ENCODE results near the gene LGALS12. TPM values are rescaled to one million over a fixed set of nuclear protein-coding genes. Genes with fewer than 3 reads are reported as not detected.
A peak's percentile ranks its signal among the peaks of the same experiment; 100 is the strongest.

Gene LGALS12
- total and polyA plus RNA-seq, 2 donors (not counting 1 experiment from before 2014, with no cell fraction given) = 0.19 TPM; not detected in 1

- Histone ChIP-seq H3K4me2 (replicated peaks; ENCODE audit: low read depth, low read length, poor library complexity, severe bottlenecking) (peak overlapping the region; percentile 11), H3K9me3 (ENCODE audit: control extremely low read depth in 1 of 3, control insufficient read depth in 2 of 3, insufficient read depth in 1 of 3, low read length in 2 of 3) (peaks cover 0 to 5% (median 0%) of the 10 kb centered on the region in 3 donors), H3K27me3 (replicated peaks in 1 of 4; ENCODE audit: control extremely low read depth in 1 of 4, control insufficient read depth in 3 of 4, insufficient read depth in 4 of 4, low read length in 3 of 4) (peaks cover 0 to 4% (median 2%) of the 10 kb centered on the region in 4 experiments), H3K9ac (ENCODE audit: low read length) (no peak overlapping the region), H4K20me1 (ENCODE audit: control insufficient read depth, insufficient read depth, low read length, poor library complexity, severe bottlenecking) (no peaks in the 10 kb centered on the region), H3K4me3 (ENCODE audit: control extremely low read depth in 1 of 5, extremely low read depth in 1 of 5, insufficient read depth in 1 of 5, low read depth in 2 of 5, low read length in 4 of 5) (no peak overlapping the region), H2AFZ (ENCODE audit: insufficient read depth, low read depth, low read length, poor library complexity, severe bottlenecking) (no peak overlapping the region), H3K4me1 (ENCODE audit: control insufficient read depth in 2 of 2, insufficient read depth in 2 of 2, low read length in 2 of 2) (peaks cover 33 to 44% of the 10 kb centered on the region in 2 donors), H3K36me3 (replicated peaks in 1 of 2; ENCODE audit: control extremely low read depth in 1 of 2, control insufficient read depth in 1 of 2, extremely low read depth in 1 of 2, insufficient read depth in 2 of 2, low read length in 1 of 2) (no peaks in the 10 kb centered on the region), H3K27ac (ENCODE audit: low read length in 2 of 2) (no peak overlapping the region), H3K79me2 (ENCODE audit: control insufficient read depth, insufficient read depth, low read length) (no peaks in the 10 kb centered on the region)
- Mint-ChIP-seq H3K27ac (no peak overlapping the region), H3K9me3 (ENCODE audit: insufficient read depth) (no peaks in the 10 kb centered on the region), H3K27me3 (peaks cover 18% of the 10 kb centered on the region), H3K4me1 (peaks cover 41% of the 10 kb centered on the region), H3K4me3 (no peak overlapping the region)
- no peak for ATAC-seq (ENCODE audit: low read depth)
- intact Hi-C loops (cut with micrococcal nuclease) = no loop called here
- DNase-seq = peak; percentile 52
- ChIA-PET POLR2A (interaction anchor here (0.5 kb wide), 1 partner anchor 1689 kb away, joined by 4 read pairs; no protein-coding TSS in a partner anchor), CTCF (interaction anchor here (1.4 kb wide), 1 partner anchor 27 kb away, joined by 3 read pairs; no protein-coding TSS in a partner anchor)
- 89% methylated on average over 2 of the region's 7 CpGs for WGBS (ENCODE audit: insufficient coverage)
- TF ChIP-seq EZH2 (IDR thresholded peaks at IDR 0.05; ENCODE audit: borderline replicate concordance, insufficient read depth, low read depth, low read length, poor library complexity, severe bottlenecking) = no peak
- no peak for TF ChIP-seq CTCF (IDR thresholded peaks at IDR 0.05)
These were observed 58.3 kb downstream of the LGALS12 start for GRCh38 chr11:63564056-63564774.

- peaks cover 0 to 5% (median 0%) of the 10 kb centered on the region in 3 donors for H3K9me3 ChIP-seq (ENCODE audit: control extremely low read depth in 1 of 3, control insufficient read depth in 2 of 3, insufficient read depth in 1 of 3, low read length in 2 of 3)
- Mint-ChIP-seq H3K4me3 (no peak overlapping the region), H3K27me3 (peaks cover 15% of the 10 kb centered on the region), H3K27ac (no peak overlapping the region), H3K4me1 (peaks cover 41% of the 10 kb centered on the region), H3K9me3 (ENCODE audit: insufficient read depth) (no peaks in the 10 kb centered on the region)
- no peak overlapping the region for H3K27ac ChIP-seq (ENCODE audit: low read length in 2 of 2)
- POLR2A ChIA-PET = no interaction called here
- no peaks in the 10 kb centered on the region for H3K79me2 ChIP-seq (ENCODE audit: control insufficient read depth, insufficient read depth, low read length)
- DNase-seq (no peak), ATAC-seq (ENCODE audit: low read depth) (no peak)
- H3K9ac ChIP-seq (ENCODE audit: low read length) = no peak overlapping the region
- 71% methylated on average over 3 of the region's 4 CpGs for WGBS (ENCODE audit: insufficient coverage)
- intact Hi-C loops (cut with micrococcal nuclease) = loop anchor here (5.0 kb wide), 1 partner anchor 372 kb away; the partner anchor contains the start of gene NAA40
- H3K4me1 ChIP-seq (ENCODE audit: control insufficient read depth in 2 of 2, insufficient read depth in 2 of 2, low read length in 2 of 2) = peaks cover 33 to 44% of the 10 kb centered on the region in 2 donors
- no peak overlapping the region for H2AFZ ChIP-seq (ENCODE audit: insufficient read depth, low read depth, low read length, poor library complexity, severe bottlenecking)
- H3K27me3 ChIP-seq (replicated peaks in 1 of 4; ENCODE audit: control extremely low read depth in 1 of 4, control insufficient read depth in 3 of 4, insufficient read depth in 4 of 4, low read length in 3 of 4) = peaks cover 0 to 4% (median 2%) of the 10 kb centered on the region in 4 experiments
- CTCF ChIA-PET = interaction anchor here (1.0 kb wide), 1 partner anchor 75 kb away, joined by 3 read pairs; no protein-coding TSS in a partner anchor
- H4K20me1 ChIP-seq (ENCODE audit: control insufficient read depth, insufficient read depth, low read length, poor library complexity, severe bottlenecking) = no peaks in the 10 kb centered on the region
- H3K36me3 ChIP-seq (replicated peaks in 1 of 2; ENCODE audit: control extremely low read depth in 1 of 2, control insufficient read depth in 1 of 2, extremely low read depth in 1 of 2, insufficient read depth in 2 of 2, low read length in 1 of 2) = no peaks in the 10 kb centered on the region
- no peak for TF ChIP-seq EZH2 (IDR thresholded peaks at IDR 0.05; ENCODE audit: borderline replicate concordance, insufficient read depth, low read depth, low read length, poor library complexity, severe bottlenecking)
- no peak for TF ChIP-seq CTCF (IDR thresholded peaks at IDR 0.05)
- H3K4me3 ChIP-seq (ENCODE audit: control extremely low read depth in 1 of 5, extremely low read depth in 1 of 5, insufficient read depth in 1 of 5, low read depth in 2 of 5, low read length in 4 of 5) = no peak overlapping the region
- H3K4me2 ChIP-seq (replicated peaks; ENCODE audit: low read depth, low read length, poor library complexity, severe bottlenecking) = peak overlapping the region; percentile 11
These were observed 59.0 kb downstream of the LGALS12 start for GRCh38 chr11:63564784-63565350.
